GM12878 (cell line): Measurements from ENCODE around the gene SPAG6. TPM values are rescaled to one million over a fixed set of nuclear protein-coding genes. Genes with fewer than 3 reads are reported as not detected.
A peak's percentile ranks its signal among the peaks of the same experiment; 100 is the strongest.

Experiments
- ASH2L ChIP-seq: fragments of 300-600, 200-600 bp; sonication (generic); IDR thresholded peaks from 2 replicates; pipeline ENCODE4 v1.6.1; 2017; ENCODE audit warnings: low read depth, mild to moderate bottlenecking, borderline replicate concordance
- CTCF ChIP-seq, 3 experiments: IDR thresholded peaks in 2 of 3; conservative IDR thresholded peaks in 1 of 3; 2 replicates each; pipeline ENCODE4 v1.5.1; 2011; ENCODE audit warnings: low read depth in 3 of 3, low read length in 3 of 3, mild to moderate bottlenecking in 3 of 3, control low read depth in 2 of 3, moderate library complexity in 2 of 3, inconsistent platforms in 1 of 3, mixed read lengths in 1 of 3; ENCODE audit not compliant: control insufficient read depth in 2 of 3, insufficient read depth in 1 of 3; ENCODE audit errors: extremely low read depth in 1 of 3
- FOXK2 ChIP-seq: fragments of 450-650 bp; IDR thresholded peaks from 2 replicates; pipeline ENCODE4 v1.6.1; 2017; ENCODE audit warnings: mild to moderate bottlenecking, moderate library complexity
- GABPA ChIP-seq: IDR thresholded peaks from 2 replicates; pipeline ENCODE4 v1.6.1; 2014; ENCODE audit warnings: antibody characterized with exemption, low read depth, mild to moderate bottlenecking, inconsistent platforms
- IRF4 ChIP-seq: IDR thresholded peaks from 2 replicates; pipeline ENCODE4 v1.6.1; 2011; ENCODE audit warnings: low read depth, low read length
- JUNB ChIP-seq: IDR thresholded peaks from 2 replicates; pipeline ENCODE4 v1.6.1; 2016; ENCODE audit warnings: antibody characterized with exemption, mild to moderate bottlenecking
- MEF2B ChIP-seq: fragments of 450-650 bp; IDR thresholded peaks from 2 replicates; pipeline ENCODE4 v1.6.1; 2018; ENCODE audit warnings: mild to moderate bottlenecking, moderate library complexity; ENCODE audit not compliant: partially characterized antibody, poor library complexity, severe bottlenecking
- NBN ChIP-seq: fragments of 450-650 bp; IDR thresholded peaks from 2 replicates; pipeline ENCODE4 v1.6.1; 2016
- NRF1 ChIP-seq: conservative IDR thresholded peaks from 2 replicates; pipeline ENCODE4 v1.6.1; 2011; ENCODE audit warnings: mild to moderate bottlenecking, low read depth, low read length, improper control_type of control experiment
- PAX5 ChIP-seq: IDR thresholded peaks from 2 replicates; pipeline ENCODE4 v1.6.1; 2011; ENCODE audit warnings: low read depth, low read length, borderline replicate concordance
- POLR2A ChIP-seq: IDR thresholded peaks from 2 replicates; pipeline ENCODE4 v1.6.1; 2011; ENCODE audit warnings: low read depth, mild to moderate bottlenecking, low read length
- RAD51 ChIP-seq: fragments of 450-650 bp; IDR thresholded peaks from 2 replicates; pipeline ENCODE4 v1.6.1; 2016; ENCODE audit warnings: moderate library complexity, mild to moderate bottlenecking, inconsistent platforms
- SIN3A ChIP-seq: IDR thresholded peaks from 2 replicates; pipeline ENCODE4 v1.6.1; 2012; ENCODE audit warnings: low read depth, low read length, improper control_type of control experiment
- SREBF1 ChIP-seq: IDR thresholded peaks from 2 replicates; pipeline ENCODE4 v1.6.1; 2012; ENCODE audit warnings: mild to moderate bottlenecking, low read length
- SUZ12 ChIP-seq: fragments of 200-600 bp; sonication (generic); IDR thresholded peaks from one replicate; pipeline ENCODE4 v1.6.1; 2018; ENCODE audit warnings: antibody characterized with exemption, mild to moderate bottlenecking; ENCODE audit not compliant: unreplicated experiment
- TAF1 ChIP-seq: IDR thresholded peaks from 2 replicates; pipeline ENCODE4 v1.6.1; 2011; ENCODE audit warnings: mild to moderate bottlenecking, low read depth, low read length, borderline replicate concordance
- TCF12 ChIP-seq: IDR thresholded peaks from 2 replicates; pipeline ENCODE4 v1.6.1; 2011; ENCODE audit warnings: low read depth, mild to moderate bottlenecking, low read length
- USF1 ChIP-seq: IDR thresholded peaks from 2 replicates; pipeline ENCODE4 v1.6.1; 2011; ENCODE audit warnings: borderline replicate concordance, low read depth, mild to moderate bottlenecking, moderate library complexity, mixed read lengths, low read length; ENCODE audit not compliant: insufficient read depth; ENCODE audit errors: extremely low read length
- YBX1 ChIP-seq: fragments of 450-650 bp; IDR thresholded peaks from 2 replicates; pipeline ENCODE4 v1.6.1; 2016; ENCODE audit warnings: antibody characterized with exemption
- polyA plus RNA-seq, 11 experiments: library from polyadenylated mRNA; depleted of rRNA in 4 of 11; unstranded in 6 of 11; stranded (reverse) in 5 of 11; fragments of >200 nt; fragmentation: Nextera tagmentation in 4 of 11; fragmentation: Illumina TruSeq in 1 of 11; extraction: Ambion mirVana in 4 of 11; extraction: Trizol in 1 of 11; gene quantifications; 1 replicate in 1 of 11; 2 replicates in 10 of 11; pipeline versions ENCODE4 v1.2.1 to v1.2.3, GENCODE V29; 2011 to 2016; ENCODE audit warnings: inconsistent platforms in 2 of 11, missing spikeins in 2 of 11, low read depth in 1 of 11
- total RNA-seq, 4 experiments: library from RNA; depleted of rRNA in 3 of 4; stranded (reverse); fragments of >200 nt in 3 of 4; fragmentation: Illumina TruSeq in 1 of 4; extraction: Trizol in 1 of 4; gene quantifications; 2 replicates each; pipeline versions ENCODE4 v1.2.1 to v1.2.3, GENCODE V29; 2013 to 2021
- TF ChIP-seq, protein P1 (sequence below): fragments of 450-650 bp; IDR thresholded peaks from 2 replicates; pipeline ENCODE4 v1.6.1; 2017; ENCODE audit warnings: borderline replicate concordance
- TF ChIP-seq, protein P2 (sequence below): fragments of 150-350 bp; IDR thresholded peaks from 2 replicates; pipeline ENCODE4 v1.6.1; 2014; ENCODE audit warnings: mild to moderate bottlenecking, low read depth, low read length
- TF ChIP-seq, protein P3 (sequence below): fragments of 450-650 bp; IDR thresholded peaks from 2 replicates; pipeline ENCODE4 v1.6.1; 2016; ENCODE audit warnings: mild to moderate bottlenecking

The SPAG6 gene
- total and polyA plus RNA-seq, 10 of the 15 experiments (the other 5 are each of a cell fraction or from before 2014, with no cell fraction given): 0.13 to 0.99 (median 0.40) TPM; not detected in 1

DNA sequence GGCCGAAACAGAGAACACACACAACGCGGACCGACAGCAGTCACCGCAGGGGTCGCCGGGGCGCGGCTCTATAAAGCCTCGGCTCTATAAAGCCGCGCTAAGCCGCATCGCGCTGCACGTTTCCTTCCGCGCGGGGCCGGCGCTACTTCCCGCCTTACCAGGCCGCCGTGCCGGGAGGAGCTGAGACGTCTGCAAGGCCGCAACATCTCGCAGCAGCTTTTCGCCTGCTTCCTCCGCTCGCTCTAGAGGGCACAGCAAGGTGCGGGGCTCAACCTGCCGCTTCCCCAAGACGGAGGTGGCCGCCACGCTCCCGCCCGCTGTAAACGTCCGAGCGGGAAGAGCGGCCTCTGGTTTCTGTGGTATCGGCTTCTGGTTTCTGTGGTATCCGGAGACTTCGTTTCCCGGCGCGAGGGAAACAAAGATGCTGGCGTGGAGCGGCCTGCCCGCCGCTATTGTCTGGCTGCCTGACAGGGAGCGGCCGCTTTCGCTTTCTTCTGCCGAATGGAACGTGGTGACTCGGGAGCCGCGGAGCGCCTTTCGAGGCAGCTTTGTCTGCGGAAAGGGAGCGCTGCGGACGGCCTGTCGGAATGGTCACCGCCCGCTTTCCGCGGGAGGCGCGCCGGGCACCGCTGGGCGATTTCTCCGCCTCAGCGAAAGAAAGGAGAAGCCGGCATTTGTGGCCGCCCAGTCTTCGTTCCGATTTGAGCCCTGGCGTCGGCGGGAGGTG is 91.8 kb downstream of the SPAG6 start (continued):
- TF ChIP-seq CTCF (IDR thresholded peaks at IDR 0.05 in 2 of 3, conservative IDR thresholded peaks at IDR 0.05 in 1 of 3; ENCODE audit: control insufficient read depth in 2 of 3, extremely low read depth in 1 of 3, insufficient read depth in 1 of 3, low read depth in 3 of 3, low read length in 3 of 3) (0 out of 6 replicates have a peak, but pooled peaks of 2 of the 3 experiments have one; percentile 1 to 6), NRF1 (no peak), YBX1 (no peak), RAD51 (no peak), GABPA (peak; percentile 29; the same call in 1 of the 2 replicates), POLR2A (peak; percentile 98), TCF12 (0 out of 2 replicates have a peak, but pooled peaks have one; percentile 37), ASH2L (peak; percentile 83; the same call in 1 of the 2 replicates), PAX5 (peak; percentile 8; the same call in 1 of the 2 replicates), IRF4 (peak; percentile 81), USF1 (no peak), SREBF1 (no peak), SIN3A (no peak), TAF1 (peak; percentile 95), NBN (peak; percentile 63), MEF2B (no peak), JUNB (no peak; the same call in 1 of the 2 replicates), SUZ12 (no peak), FOXK2 (no peak)
- TF ChIP-seq, protein P1, sequence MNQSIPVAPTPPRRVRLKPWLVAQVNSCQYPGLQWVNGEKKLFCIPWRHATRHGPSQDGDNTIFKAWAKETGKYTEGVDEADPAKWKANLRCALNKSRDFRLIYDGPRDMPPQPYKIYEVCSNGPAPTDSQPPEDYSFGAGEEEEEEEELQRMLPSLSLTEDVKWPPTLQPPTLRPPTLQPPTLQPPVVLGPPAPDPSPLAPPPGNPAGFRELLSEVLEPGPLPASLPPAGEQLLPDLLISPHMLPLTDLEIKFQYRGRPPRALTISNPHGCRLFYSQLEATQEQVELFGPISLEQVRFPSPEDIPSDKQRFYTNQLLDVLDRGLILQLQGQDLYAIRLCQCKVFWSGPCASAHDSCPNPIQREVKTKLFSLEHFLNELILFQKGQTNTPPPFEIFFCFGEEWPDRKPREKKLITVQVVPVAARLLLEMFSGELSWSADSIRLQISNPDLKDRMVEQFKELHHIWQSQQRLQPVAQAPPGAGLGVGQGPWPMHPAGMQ: peak; percentile 31; the same call in 1 of the 2 replicates
- TF ChIP-seq, protein P2, sequence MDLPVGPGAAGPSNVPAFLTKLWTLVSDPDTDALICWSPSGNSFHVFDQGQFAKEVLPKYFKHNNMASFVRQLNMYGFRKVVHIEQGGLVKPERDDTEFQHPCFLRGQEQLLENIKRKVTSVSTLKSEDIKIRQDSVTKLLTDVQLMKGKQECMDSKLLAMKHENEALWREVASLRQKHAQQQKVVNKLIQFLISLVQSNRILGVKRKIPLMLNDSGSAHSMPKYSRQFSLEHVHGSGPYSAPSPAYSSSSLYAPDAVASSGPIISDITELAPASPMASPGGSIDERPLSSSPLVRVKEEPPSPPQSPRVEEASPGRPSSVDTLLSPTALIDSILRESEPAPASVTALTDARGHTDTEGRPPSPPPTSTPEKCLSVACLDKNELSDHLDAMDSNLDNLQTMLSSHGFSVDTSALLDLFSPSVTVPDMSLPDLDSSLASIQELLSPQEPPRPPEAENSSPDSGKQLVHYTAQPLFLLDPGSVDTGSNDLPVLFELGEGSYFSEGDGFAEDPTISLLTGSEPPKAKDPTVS: no peak
- TF ChIP-seq, protein P3, sequence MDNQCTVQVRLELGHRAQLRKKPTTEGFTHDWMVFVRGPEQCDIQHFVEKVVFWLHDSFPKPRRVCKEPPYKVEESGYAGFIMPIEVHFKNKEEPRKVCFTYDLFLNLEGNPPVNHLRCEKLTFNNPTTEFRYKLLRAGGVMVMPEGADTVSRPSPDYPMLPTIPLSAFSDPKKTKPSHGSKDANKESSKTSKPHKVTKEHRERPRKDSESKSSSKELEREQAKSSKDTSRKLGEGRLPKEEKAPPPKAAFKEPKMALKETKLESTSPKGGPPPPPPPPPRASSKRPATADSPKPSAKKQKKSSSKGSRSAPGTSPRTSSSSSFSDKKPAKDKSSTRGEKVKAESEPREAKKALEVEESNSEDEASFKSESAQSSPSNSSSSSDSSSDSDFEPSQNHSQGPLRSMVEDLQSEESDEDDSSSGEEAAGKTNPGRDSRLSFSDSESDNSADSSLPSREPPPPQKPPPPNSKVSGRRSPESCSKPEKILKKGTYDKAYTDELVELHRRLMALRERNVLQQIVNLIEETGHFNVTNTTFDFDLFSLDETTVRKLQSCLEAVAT: peak; percentile 86
